Measurements from ENCODE around the gene CX3CL1. TPM values are rescaled to one million over a fixed set of nuclear protein-coding genes. Genes with fewer than 3 reads are reported as not detected.
A peak's percentile ranks its signal among the peaks of the same experiment; 100 is the strongest.

CX3CL1 gene
- total and polyA plus RNA-seq, 2 of the 13 experiments (the other 11 are each of a cell fraction or from before 2014, with no cell fraction given), result 57.3 to 60.8 TPM

GRCh38 chr16:57373117-57373947 lies 1.0 kb downstream of the CX3CL1 start (continued):
- TF ChIP-seq CTCF (CRISPR knock-in tag; IDR thresholded peaks at IDR 0.05) (no peak), ARID3A (IDR thresholded peaks at IDR 0.05; ENCODE audit: low read depth, low read length) (no peak; the same call in 1 of the 2 replicates), REST (IDR thresholded peaks at IDR 0.05; ENCODE audit: borderline replicate concordance in 1 of 2, low read depth in 1 of 2, low read length in 2 of 2) (no peak), SP1 (IDR thresholded peaks at IDR 0.05) (no peak), SP1 (CRISPR knock-in tag; IDR thresholded peaks at IDR 0.05) (no peak; the same call in 1 of the 2 replicates), ZUFSP (CRISPR knock-in tag; IDR thresholded peaks at IDR 0.05; ENCODE audit: borderline replicate concordance) (no peak), NCOA1 (CRISPR knock-in tag; IDR thresholded peaks at IDR 0.05) (peak; percentile 97), ARNT2 (CRISPR knock-in tag; IDR thresholded peaks at IDR 0.05; ENCODE audit: low read depth) (peak; percentile 76; the same call in 1 of the 2 replicates), ZNF7 (CRISPR knock-in tag; IDR thresholded peaks at IDR 0.05) (peak; percentile 74; the same call in 1 of the 2 replicates), POLR2AphosphoS5 (IDR thresholded peaks at IDR 0.05; ENCODE audit: low read depth, low read length) (peak; percentile 93), REPIN1 (CRISPR knock-in tag; IDR thresholded peaks at IDR 0.05; ENCODE audit: borderline replicate concordance, low read depth) (peak; percentile 96; the same call in 1 of the 2 replicates), NCOA5 (CRISPR knock-in tag; IDR thresholded peaks at IDR 0.05) (no peak), ZBTB49 (CRISPR knock-in tag; IDR thresholded peaks at IDR 0.05; ENCODE audit: borderline replicate concordance) (peak; percentile 60; the same call in 1 of the 2 replicates)

All from HepG2 (cell line).